ENCODE data around the gene SIRT5.

The SIRT5 gene

DNA sequence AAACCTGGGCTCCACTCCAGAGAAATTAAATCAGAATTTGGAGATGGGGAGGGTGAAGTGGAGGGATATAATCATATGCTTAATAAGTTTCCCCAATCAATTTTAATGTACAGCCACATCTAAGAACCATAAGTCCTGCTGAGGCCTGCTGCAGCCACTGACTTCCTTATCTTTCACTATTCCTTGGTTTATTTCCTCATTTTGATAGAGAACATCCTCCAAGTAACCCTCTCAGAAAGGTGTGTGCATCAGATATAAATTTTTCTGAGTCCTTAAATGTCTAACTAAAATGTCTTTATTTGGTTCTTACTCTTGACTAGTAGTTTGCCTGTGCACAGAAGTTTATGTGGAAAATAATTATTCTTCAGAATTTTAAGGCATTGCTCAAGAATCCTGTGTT, 23.7 kb upstream of the SIRT5 start:
- Histone ChIP-seq H3K36me3 (ENCODE audit: control insufficient read depth in 2 of 2, insufficient read depth in 2 of 2, low read length in 2 of 2) (no peaks in the 10 kb centered on the region), H3K27ac (ENCODE audit: low read depth in 2 of 2, low read length in 2 of 2) (no peak overlapping the region), H3K27me3 (ENCODE audit: control insufficient read depth in 2 of 2, insufficient read depth in 2 of 2, low read length in 2 of 2) (no peaks in the 10 kb centered on the region), H3K9me3 (ENCODE audit: control insufficient read depth in 2 of 2, low read length in 2 of 2) (no peaks in the 10 kb centered on the region), H3K4me1 (ENCODE audit: control insufficient read depth in 2 of 2, insufficient read depth in 2 of 2, low read length in 2 of 2) (no peaks in the 10 kb centered on the region), H3K4me3 (ENCODE audit: low read length in 2 of 2) (no peak overlapping the region), H3K9ac (ENCODE audit: low read depth in 1 of 2, low read length in 2 of 2) (no peak overlapping the region)

DNA sequence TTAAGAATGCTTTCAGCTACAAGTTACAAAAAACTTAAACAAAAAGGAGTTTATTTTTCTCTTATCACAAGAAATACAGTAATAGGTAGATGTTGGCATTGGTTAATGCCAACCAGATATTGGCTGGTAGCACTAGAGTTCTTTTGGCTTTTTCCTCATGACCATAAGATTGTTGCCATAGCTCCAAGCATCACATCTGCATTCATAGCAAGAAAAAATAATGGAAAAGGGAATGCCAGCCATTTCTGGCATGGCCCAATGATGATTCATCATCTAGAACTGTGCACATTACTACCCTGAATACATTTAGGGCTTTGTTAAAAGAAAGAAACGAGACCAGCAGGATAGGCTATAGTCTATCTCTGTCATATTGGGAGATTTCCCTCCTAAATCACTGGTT, 20.8 kb upstream of the SIRT5 start:
- no peak overlapping the region for H3K4me3 ChIP-seq (ENCODE audit: low read length in 2 of 2)

DNA sequence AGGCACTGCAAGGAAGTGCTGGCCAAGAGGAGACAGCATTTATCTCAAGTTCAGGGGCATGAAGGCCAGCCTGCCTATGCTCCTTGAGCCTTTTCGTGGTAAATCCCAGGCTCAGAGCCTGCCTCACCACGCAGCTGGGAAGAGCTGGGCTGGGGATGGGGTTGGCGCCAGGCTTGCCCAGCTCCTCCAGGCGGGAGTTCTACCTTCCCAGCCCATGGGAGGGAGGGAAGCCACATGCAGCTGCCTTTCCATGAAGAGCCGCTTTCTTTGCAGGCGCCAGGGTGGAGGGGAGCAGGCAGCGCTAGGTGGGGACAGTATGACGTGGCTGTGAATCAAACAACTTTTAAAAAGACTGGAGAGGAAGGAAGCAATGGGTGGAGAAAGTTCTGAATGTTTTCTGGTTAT, 19.5 kb upstream of the SIRT5 start:
- H3K4me3 ChIP-seq (ENCODE audit: low read length in 2 of 2), result no peak overlapping the region
- H3K27ac ChIP-seq (ENCODE audit: low read depth in 2 of 2, low read length in 2 of 2), result no peak overlapping the region
- H3K9me3 ChIP-seq (ENCODE audit: control insufficient read depth in 2 of 2, low read length in 2 of 2), result no peaks in the 10 kb centered on the region
- no peaks in the 10 kb centered on the region for H3K27me3 ChIP-seq (ENCODE audit: control insufficient read depth in 2 of 2, insufficient read depth in 2 of 2, low read length in 2 of 2)
- H3K4me1 ChIP-seq (ENCODE audit: control insufficient read depth in 2 of 2, insufficient read depth in 2 of 2, low read length in 2 of 2), result no peaks in the 10 kb centered on the region
- no peak overlapping the region for H3K9ac ChIP-seq (ENCODE audit: low read depth in 1 of 2, low read length in 2 of 2)
- no peaks in the 10 kb centered on the region for H3K36me3 ChIP-seq (ENCODE audit: control insufficient read depth in 2 of 2, insufficient read depth in 2 of 2, low read length in 2 of 2)

More for the DNA sequence above, 20.8 kb upstream of the SIRT5 start:
- Histone ChIP-seq H3K27me3 (ENCODE audit: control insufficient read depth in 2 of 2, insufficient read depth in 2 of 2, low read length in 2 of 2) (no peaks in the 10 kb centered on the region), H3K36me3 (ENCODE audit: control insufficient read depth in 2 of 2, insufficient read depth in 2 of 2, low read length in 2 of 2) (no peaks in the 10 kb centered on the region), H3K9ac (ENCODE audit: low read depth in 1 of 2, low read length in 2 of 2) (no peak overlapping the region), H3K4me1 (ENCODE audit: control insufficient read depth in 2 of 2, insufficient read depth in 2 of 2, low read length in 2 of 2) (no peaks in the 10 kb centered on the region), H3K9me3 (ENCODE audit: control insufficient read depth in 2 of 2, low read length in 2 of 2) (no peaks in the 10 kb centered on the region), H3K27ac (ENCODE audit: low read depth in 2 of 2, low read length in 2 of 2) (no peak overlapping the region)

DNA sequence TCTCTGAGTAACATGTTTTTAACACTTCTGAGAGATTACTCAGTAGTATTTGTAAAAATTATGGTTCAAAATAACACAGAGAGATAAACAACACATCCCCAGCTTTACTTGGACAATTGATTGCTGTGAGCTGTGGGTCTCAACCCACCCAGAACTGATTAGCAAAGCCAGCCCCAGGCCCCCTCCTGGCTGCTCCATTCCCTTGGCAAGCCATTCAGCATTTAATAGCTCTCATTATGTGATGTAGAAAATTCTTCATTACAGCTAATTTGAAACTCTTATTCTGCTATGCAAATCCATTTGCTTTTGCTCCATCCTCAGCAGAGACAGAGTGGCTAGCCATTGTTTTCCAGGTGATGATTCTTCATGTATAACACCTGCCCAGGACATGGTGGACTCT, 16.6 kb upstream of the SIRT5 start:
- no peak overlapping the region for H3K9ac ChIP-seq (ENCODE audit: low read depth in 1 of 2, low read length in 2 of 2)

DNA sequence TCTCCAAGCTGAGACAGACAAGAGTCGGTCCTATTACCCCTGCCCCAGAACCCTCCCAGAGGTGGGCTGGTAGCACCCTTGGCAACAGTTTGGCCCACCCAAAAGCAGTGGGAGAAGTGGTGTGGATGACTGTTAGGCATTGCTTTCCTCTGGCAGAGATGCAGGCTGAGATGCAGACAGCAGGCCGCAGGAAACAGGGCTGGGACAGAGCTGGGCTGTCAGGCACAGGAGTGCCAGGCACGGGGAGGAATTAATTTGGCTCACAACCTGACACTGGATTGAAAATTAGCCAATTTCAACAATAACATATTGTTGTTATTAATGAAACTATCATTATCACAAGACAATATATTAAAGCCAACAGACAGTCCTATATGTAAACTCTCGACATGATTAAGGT, 15.7 kb upstream of the SIRT5 start:
- H3K27me3 ChIP-seq (ENCODE audit: control insufficient read depth in 2 of 2, insufficient read depth in 2 of 2, low read length in 2 of 2), result no peaks in the 10 kb centered on the region
- H3K4me3 ChIP-seq (ENCODE audit: low read length in 2 of 2), result no peak overlapping the region
- no peak overlapping the region for H3K27ac ChIP-seq (ENCODE audit: low read depth in 2 of 2, low read length in 2 of 2)
- H3K9me3 ChIP-seq (ENCODE audit: control insufficient read depth in 2 of 2, low read length in 2 of 2), result no peaks in the 10 kb centered on the region
- no peaks in the 10 kb centered on the region for H3K36me3 ChIP-seq (ENCODE audit: control insufficient read depth in 2 of 2, insufficient read depth in 2 of 2, low read length in 2 of 2)
- H3K9ac ChIP-seq (ENCODE audit: low read depth in 1 of 2, low read length in 2 of 2), result no peak overlapping the region
- H3K4me1 ChIP-seq (ENCODE audit: control insufficient read depth in 2 of 2, insufficient read depth in 2 of 2, low read length in 2 of 2), result no peaks in the 10 kb centered on the region

More for the DNA sequence above, 16.6 kb upstream of the SIRT5 start:
- Histone ChIP-seq H3K27me3 (ENCODE audit: control insufficient read depth in 2 of 2, insufficient read depth in 2 of 2, low read length in 2 of 2) (no peaks in the 10 kb centered on the region), H3K4me1 (ENCODE audit: control insufficient read depth in 2 of 2, insufficient read depth in 2 of 2, low read length in 2 of 2) (no peaks in the 10 kb centered on the region), H3K4me3 (ENCODE audit: low read length in 2 of 2) (no peak overlapping the region), H3K27ac (ENCODE audit: low read depth in 2 of 2, low read length in 2 of 2) (no peak overlapping the region), H3K36me3 (ENCODE audit: control insufficient read depth in 2 of 2, insufficient read depth in 2 of 2, low read length in 2 of 2) (no peaks in the 10 kb centered on the region), H3K9me3 (ENCODE audit: control insufficient read depth in 2 of 2, low read length in 2 of 2) (no peaks in the 10 kb centered on the region)

DNA sequence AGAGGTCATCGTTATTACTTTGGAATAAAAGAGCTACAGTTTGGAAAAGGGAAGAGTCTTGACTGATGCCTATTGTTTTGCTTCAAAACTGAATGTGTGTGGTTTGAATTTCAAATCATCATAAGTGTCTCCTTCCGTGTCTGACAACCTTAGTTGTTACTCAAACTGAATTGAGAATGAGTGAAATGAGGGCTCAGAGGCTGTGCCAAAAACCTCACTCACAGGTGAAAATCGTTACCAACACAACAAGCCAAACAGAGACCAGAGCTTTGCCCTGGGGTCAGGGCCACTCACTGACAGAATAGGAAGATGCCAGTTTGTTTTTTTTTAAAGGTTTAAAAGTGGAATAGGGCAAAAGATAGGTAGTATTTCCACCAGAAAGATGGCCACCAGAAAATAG, 15.2 kb upstream of the SIRT5 start:
- no peak overlapping the region for H3K27ac ChIP-seq (ENCODE audit: low read depth in 2 of 2, low read length in 2 of 2)
- H3K4me1 ChIP-seq (ENCODE audit: control insufficient read depth in 2 of 2, insufficient read depth in 2 of 2, low read length in 2 of 2), result no peaks in the 10 kb centered on the region
- no peaks in the 10 kb centered on the region for H3K9me3 ChIP-seq (ENCODE audit: control insufficient read depth in 2 of 2, low read length in 2 of 2)
- no peak overlapping the region for H3K9ac ChIP-seq (ENCODE audit: low read depth in 1 of 2, low read length in 2 of 2)
- no peaks in the 10 kb centered on the region for H3K36me3 ChIP-seq (ENCODE audit: control insufficient read depth in 2 of 2, insufficient read depth in 2 of 2, low read length in 2 of 2)
- no peaks in the 10 kb centered on the region for H3K27me3 ChIP-seq (ENCODE audit: control insufficient read depth in 2 of 2, insufficient read depth in 2 of 2, low read length in 2 of 2)
- H3K4me3 ChIP-seq (ENCODE audit: low read length in 2 of 2), result no peak overlapping the region

DNA sequence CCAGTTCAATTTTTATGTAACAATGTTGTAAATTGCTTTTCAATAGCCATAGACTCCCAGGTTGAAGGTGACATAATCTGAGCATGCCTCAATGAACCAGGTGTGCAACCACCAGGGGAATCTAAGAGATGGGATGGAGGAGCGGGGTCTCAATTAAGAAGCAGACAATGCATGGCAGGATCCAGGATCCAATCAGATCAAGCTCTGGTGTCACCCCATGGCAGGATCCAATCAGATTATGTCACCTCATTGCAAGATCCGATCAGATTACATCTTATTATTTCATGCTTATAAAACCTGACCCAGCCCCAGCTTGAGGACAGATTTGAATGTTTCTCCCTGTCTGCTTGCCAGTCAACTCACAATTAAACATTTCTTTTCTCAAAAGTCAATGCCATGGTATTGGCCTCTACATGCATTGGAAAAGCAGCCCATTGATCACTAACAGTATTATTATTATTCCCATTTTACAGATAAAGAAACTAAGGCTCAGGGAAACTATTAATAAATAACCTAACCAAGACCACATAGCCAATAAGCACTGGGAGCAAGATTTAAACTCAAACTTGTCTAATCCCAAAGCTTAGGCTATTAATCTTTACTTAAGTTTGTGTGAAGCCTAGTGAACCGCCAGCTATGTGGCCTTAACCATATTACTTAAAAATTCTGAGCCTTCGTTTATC, 14.3 kb upstream of the SIRT5 start:
- no peak overlapping the region for H3K4me3 ChIP-seq (ENCODE audit: low read length in 2 of 2)
- no peaks in the 10 kb centered on the region for H3K27me3 ChIP-seq (ENCODE audit: control insufficient read depth in 2 of 2, insufficient read depth in 2 of 2, low read length in 2 of 2)
- H3K4me1 ChIP-seq (ENCODE audit: control insufficient read depth in 2 of 2, insufficient read depth in 2 of 2, low read length in 2 of 2), result no peaks in the 10 kb centered on the region

DNA sequence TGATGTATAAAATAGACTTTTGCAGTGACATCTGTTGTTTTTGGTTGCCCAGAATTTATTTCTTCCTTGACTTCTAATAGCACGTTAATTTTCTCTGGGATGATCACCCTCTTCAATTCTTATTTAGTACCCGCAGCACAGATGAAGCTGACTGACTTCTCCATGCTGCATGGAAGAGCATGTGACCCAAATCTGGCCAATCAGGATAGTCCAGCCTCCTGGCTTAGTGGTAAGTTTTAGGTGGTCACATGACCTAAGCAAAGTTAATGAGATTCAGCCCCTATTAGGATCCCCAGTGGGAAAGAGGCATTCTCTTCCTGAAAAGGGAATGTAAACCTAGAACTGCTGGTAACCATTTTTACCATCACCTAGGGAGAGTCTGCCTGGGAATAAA, 13.8 kb upstream of the SIRT5 start:
- no peak overlapping the region for H3K9ac ChIP-seq (ENCODE audit: low read depth in 1 of 2, low read length in 2 of 2)
- no peak overlapping the region for H3K27ac ChIP-seq (ENCODE audit: low read depth in 2 of 2, low read length in 2 of 2)
- H3K9me3 ChIP-seq (ENCODE audit: control insufficient read depth in 2 of 2, low read length in 2 of 2), result no peaks in the 10 kb centered on the region
- no peaks in the 10 kb centered on the region for H3K4me1 ChIP-seq (ENCODE audit: control insufficient read depth in 2 of 2, insufficient read depth in 2 of 2, low read length in 2 of 2)
- H3K36me3 ChIP-seq (ENCODE audit: control insufficient read depth in 2 of 2, insufficient read depth in 2 of 2, low read length in 2 of 2), result no peaks in the 10 kb centered on the region
- no peak overlapping the region for H3K4me3 ChIP-seq (ENCODE audit: low read length in 2 of 2)
- no peaks in the 10 kb centered on the region for H3K27me3 ChIP-seq (ENCODE audit: control insufficient read depth in 2 of 2, insufficient read depth in 2 of 2, low read length in 2 of 2)

More for the DNA sequence above, 14.3 kb upstream of the SIRT5 start:
- Histone ChIP-seq H3K36me3 (ENCODE audit: control insufficient read depth in 2 of 2, insufficient read depth in 2 of 2, low read length in 2 of 2) (no peaks in the 10 kb centered on the region), H3K27ac (ENCODE audit: low read depth in 2 of 2, low read length in 2 of 2) (no peak overlapping the region), H3K9me3 (ENCODE audit: control insufficient read depth in 2 of 2, low read length in 2 of 2) (no peaks in the 10 kb centered on the region), H3K9ac (ENCODE audit: low read depth in 1 of 2, low read length in 2 of 2) (no peak overlapping the region)

DNA sequence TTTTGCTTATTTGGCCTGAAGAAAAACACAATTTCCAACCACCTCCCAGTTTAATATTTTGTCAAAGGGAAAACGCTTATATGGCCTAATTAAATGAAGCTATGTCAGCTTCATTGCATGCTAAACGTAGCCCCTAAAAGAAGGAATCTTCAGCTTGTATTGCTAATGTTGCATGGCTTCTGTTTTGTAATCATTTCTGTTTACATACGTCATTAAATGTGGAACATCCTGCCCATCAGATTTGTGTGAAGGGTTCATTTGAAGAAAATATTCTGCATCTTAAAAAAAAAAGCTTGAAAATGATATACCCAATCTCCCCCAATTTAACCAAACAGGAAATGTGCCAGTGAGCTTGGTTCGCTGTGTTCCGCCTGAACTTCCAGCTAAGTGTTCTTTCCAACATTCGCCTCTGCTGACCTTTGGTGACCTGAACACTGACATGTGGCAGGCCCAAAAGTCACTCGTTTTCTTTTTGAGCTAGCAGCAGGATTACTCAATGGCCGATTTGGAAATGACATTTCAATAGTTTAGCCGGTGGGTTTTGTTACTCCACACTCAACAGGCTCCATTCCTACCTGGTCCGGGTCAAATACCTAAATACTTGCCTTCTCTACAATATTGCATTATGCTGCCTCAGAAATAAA, 12.7 kb upstream of the SIRT5 start:
- H3K36me3 ChIP-seq (ENCODE audit: control insufficient read depth in 2 of 2, insufficient read depth in 2 of 2, low read length in 2 of 2), result no peaks in the 10 kb centered on the region
- no peaks in the 10 kb centered on the region for H3K9me3 ChIP-seq (ENCODE audit: control insufficient read depth in 2 of 2, low read length in 2 of 2)
- no peaks in the 10 kb centered on the region for H3K4me1 ChIP-seq (ENCODE audit: control insufficient read depth in 2 of 2, insufficient read depth in 2 of 2, low read length in 2 of 2)
- H3K27me3 ChIP-seq (ENCODE audit: control insufficient read depth in 2 of 2, insufficient read depth in 2 of 2, low read length in 2 of 2), result no peaks in the 10 kb centered on the region
- no peak overlapping the region for H3K9ac ChIP-seq (ENCODE audit: low read depth in 1 of 2, low read length in 2 of 2)
- no peak overlapping the region for H3K4me3 ChIP-seq (ENCODE audit: low read length in 2 of 2)
- no peak overlapping the region for H3K27ac ChIP-seq (ENCODE audit: low read depth in 2 of 2, low read length in 2 of 2)

DNA sequence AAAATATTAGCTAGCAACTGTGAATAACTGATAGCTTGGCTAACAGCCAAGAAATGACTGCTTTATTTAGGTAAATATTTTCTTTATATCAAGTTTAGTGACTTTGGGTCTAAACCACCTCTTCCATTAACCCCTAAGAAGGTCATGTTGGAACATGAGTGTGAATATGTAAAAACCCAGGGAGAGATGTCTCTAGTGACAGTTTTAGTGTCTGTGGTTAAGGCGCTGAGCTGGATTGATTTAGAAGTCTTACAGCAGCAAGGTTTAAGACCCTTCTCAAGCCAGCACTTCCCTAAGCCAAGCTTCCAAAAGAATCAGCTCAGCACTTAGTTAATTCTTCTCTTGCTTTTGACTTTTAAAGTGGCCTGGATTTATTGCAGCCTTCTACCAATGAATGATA, 11.4 kb upstream of the SIRT5 start:
- Histone ChIP-seq H3K9me3 (ENCODE audit: control insufficient read depth in 2 of 2, low read length in 2 of 2) (no peaks in the 10 kb centered on the region), H3K9ac (ENCODE audit: low read depth in 1 of 2, low read length in 2 of 2) (no peak overlapping the region), H3K27me3 (ENCODE audit: control insufficient read depth in 2 of 2, insufficient read depth in 2 of 2, low read length in 2 of 2) (no peaks in the 10 kb centered on the region), H3K27ac (ENCODE audit: low read depth in 2 of 2, low read length in 2 of 2) (no peak overlapping the region), H3K4me3 (ENCODE audit: low read length in 2 of 2) (no peak overlapping the region), H3K4me1 (ENCODE audit: control insufficient read depth in 2 of 2, insufficient read depth in 2 of 2, low read length in 2 of 2) (no peaks in the 10 kb centered on the region), H3K36me3 (ENCODE audit: control insufficient read depth in 2 of 2, insufficient read depth in 2 of 2, low read length in 2 of 2) (no peaks in the 10 kb centered on the region)

Data from mucosa of rectum (tissue), 2 donors.